GM21723 (cell line): ENCODE results near the gene ELAC2.

ENCODE experiments used
- ATAC-seq: cut with Tn5 transposase; IDR thresholded peaks from one replicate; pipeline ENCODE4 v1.9.1; 2021; ENCODE audit warnings: mild to moderate bottlenecking, moderate library complexity; ENCODE audit not compliant: unreplicated experiment

ELAC2 gene

GRCh38 chr17:13024526-13025257, 6.9 kb upstream of the ELAC2 start:
- peak; percentile 84 for ATAC-seq

DNA sequence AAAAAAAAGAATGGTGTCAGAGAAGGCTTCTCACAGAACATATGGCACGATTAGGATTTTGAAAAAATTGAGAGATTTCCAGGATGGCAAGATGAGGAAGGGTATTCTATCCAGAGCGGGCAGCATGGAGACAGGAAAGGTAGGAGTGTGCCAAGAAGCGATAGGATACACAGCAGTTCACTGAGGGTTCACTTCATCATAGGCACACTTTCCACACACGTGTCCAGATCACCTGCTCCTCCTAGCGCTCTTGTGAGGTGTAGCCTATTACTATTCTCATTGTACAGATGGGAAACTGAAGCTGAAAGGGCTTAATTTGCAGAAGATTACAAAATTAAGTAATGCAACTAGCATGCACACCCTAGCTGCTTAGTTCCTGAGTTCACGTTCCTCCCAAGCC, 6.2 kb upstream of the ELAC2 start:
- ATAC-seq: no peak

- ATAC-seq: peak; percentile 24
Measured at GRCh38 chr17:13016881-13017654, 759 bp downstream of the ELAC2 start.

GRCh38 chr17:13014801-13015200, 3.0 kb downstream of the ELAC2 start:
- no peak for ATAC-seq

DNA sequence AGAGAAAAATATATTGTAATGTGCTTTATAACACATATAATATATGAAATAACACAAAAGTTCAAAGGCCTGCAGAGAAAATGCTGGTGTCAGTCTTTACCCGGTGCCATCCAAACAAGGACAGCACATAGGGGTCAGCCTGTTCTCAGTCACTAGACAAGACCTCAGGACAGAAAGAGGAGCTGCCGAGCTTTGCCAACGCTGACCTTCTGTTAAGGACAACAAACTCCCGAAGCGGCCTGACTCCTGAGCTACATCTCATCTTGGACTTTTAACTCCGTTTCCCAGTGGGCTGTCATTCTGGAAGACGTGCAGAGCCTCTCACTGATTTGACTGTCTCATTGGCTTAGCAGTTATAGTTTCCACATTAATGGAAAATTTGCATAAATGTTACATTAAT, 6.9 kb downstream of the ELAC2 start:
- no peak for ATAC-seq

DNA sequence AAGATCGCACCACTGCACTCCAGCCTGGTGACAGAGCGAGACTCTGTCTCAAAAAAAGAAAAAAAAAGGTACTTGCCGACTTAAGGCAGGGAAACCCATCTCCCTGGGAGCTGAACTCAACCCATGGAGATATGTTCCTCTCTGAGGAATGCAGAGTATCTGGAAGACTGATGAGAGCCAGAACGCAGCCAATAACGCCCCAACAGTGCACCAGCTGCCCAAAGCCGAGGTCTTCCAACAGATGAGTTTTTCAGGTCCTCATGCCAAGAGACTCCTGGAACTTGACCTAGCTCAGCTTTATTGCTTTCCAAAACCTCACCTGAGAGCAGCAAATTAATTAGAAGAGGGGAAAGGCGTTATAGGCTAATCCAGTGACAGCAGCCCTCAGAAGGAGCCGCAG, 9.4 kb downstream of the ELAC2 start:
- ATAC-seq: no peak

GRCh38 chr17:13005530-13005929, 12.3 kb downstream of the ELAC2 start:
- ATAC-seq: no peak

DNA sequence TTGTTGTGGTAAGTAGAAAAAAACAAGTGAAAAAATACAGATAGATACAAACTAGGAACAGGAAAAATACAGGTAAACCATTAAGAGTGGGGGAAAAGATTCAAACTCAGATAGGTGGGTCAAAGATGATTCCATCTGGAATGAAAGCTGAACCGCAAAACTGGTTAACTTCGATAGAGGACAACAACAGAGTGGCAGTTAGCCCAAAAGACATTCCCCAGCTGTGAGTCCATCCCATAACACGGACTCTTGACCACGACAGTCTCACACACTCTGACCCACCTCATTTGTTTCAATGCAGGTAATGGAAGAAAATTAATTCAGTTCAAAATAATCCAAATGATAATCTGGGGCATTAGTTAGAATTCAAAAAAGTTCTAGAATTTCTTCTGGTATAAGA, 13.5 kb downstream of the ELAC2 start:
- ATAC-seq: no peak

- no peak for ATAC-seq
Measured at GRCh38 chr17:13003927-13004326, 13.9 kb downstream of the ELAC2 start.

DNA sequence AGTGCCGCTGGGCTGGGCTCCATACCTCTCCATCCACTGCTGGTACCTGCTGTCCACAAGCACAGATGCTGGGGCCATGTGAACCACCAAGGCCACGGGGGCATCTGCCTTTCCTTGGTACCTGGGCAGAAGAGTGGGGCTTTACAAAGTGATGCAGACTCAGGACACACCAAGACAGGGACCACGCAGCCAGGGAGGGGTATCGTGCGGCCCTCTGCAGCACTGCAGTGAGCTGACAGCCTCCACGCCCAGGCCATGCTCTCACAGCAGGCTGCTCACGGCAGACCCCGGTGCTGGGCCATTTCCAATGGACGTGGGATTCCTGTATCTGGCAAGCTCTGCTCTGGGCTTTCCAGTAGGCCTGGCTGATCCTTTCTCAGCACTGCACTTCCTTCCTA, 14.4 kb downstream of the ELAC2 start:
- ATAC-seq: no peak

DNA sequence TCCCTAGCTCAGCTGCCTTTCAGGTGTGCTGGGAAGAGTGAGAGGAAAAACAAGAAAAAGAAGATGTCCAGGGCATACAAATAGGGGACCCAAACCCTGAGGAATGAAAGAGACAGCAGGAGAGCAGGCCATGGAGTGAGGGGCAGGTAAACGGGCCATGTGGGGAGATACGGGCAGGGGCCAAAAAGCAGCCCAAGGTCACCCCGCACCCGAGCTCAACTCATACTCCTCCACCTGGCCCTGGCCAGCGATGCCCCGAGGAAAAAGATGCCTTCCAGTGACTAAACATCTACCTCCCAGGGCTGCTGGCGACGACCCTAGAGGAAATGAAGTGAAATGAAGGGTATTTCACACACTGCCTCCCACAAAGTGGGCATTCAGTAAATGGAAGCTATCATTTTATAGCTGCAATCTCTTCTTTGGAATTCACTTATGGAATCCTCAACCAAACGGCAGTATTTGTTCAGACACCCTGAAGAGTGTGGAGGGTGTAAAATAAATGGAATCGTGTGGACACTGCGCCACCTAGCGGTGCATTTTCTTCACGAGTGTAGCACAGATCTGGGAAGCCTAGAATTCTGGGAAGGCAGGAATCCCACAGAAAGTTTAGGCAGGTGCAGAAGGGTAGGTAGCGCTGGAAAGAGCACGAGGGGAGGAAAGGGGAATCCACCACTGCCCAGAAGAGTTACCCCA, 14.9 kb downstream of the ELAC2 start:
- no peak for ATAC-seq

DNA sequence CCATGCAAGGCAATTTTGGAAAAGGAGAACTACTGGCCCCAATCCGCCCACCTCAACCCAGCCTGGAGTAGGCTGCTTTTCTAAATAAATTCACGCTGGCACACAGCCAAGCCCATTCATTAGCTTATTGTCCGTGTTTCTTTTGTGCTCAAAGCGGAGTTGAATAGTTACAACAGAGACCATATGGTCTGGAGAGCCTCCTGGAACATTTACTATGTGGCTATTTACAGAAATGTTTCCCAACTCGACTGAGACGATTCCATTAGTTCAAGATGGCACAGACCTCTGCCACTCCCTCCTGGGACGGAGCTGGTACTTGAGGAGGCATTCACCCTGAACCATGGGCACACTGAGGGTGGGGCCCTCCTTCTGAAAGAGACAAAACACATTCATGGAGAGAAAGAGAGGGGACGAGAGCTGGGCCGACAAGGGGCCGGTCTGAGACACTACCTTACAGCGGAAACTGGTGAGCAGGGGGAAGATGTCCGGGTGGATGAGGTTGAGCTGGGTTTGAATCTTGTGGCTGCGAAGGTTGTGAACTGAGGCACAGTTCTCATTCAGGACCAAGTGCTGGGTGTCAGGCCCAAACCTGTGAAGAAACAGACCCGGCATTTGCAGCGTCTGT, 15.7 kb downstream of the ELAC2 start:
- no peak for ATAC-seq

DNA sequence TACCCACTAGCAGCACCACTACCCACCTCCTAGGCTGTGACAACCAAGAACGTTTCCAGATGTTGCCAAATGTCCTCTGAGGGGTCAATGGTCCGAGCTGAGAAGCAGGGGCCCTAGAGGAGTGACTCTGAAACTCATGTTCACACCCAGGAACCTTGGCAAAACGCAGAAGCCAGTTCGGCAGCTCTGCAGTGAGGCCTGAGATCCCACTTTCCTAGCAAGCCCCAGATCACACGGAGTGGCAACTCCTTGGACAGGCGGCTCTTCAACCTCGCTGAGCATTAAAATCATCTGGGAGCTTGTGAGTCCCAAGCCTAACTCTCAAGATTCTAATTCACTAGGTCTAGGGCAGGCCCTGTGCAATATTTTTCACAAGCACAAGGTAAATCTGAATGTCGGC, 17.3 kb downstream of the ELAC2 start:
- no peak for ATAC-seq

- ATAC-seq: no peak
Measured at GRCh38 chr17:12998874-12999273, 19.0 kb downstream of the ELAC2 start.

- ATAC-seq: no peak
Measured at GRCh38 chr17:12998461-12998860, 19.4 kb downstream of the ELAC2 start.

- ATAC-seq: no peak
Measured at GRCh38 chr17:12996941-12997340, 20.9 kb downstream of the ELAC2 start.

- ATAC-seq: no peak
Measured at GRCh38 chr17:12996357-12996756, 21.5 kb downstream of the ELAC2 start.

- no peak for ATAC-seq
Measured at GRCh38 chr17:12995896-12996295, 21.9 kb downstream of the ELAC2 start.

DNA sequence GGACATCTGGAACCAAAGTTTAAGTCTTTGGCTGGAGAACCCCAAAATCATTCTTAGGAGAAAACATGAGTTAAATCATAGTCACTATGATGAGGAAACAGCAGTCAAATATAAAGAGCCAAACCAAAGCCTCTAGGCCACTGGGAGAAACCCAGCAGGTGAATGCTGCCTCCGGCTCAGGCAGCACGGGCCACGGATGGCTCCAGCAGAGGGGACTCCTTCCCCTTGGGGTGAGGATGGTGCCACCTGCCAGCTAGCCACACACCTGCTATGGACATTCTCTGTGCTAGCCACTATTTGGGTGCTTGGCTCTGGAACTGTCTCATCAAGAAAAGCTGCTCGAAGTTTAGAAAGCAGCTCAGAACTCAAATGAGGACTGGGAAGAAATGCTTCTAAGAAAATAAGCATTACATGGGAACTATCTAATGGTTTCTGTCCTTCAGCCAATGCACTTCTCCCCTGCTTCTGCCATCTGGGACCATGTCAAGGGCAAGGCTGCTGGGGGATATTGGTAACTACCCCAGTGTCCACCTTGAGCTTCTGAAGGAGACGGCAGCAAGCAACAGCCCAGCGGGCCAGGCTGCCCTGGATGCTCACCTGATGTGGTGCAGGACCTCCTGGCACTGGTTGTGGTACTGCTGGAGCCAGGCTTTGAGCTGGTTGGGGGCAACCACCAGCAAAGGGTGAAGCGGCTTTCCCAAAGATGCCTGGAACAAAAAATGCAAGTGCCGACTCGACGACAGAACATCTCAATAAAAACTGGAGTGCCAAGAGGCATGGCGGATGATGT, 22.5 kb downstream of the ELAC2 start:
- ATAC-seq: no peak

DNA sequence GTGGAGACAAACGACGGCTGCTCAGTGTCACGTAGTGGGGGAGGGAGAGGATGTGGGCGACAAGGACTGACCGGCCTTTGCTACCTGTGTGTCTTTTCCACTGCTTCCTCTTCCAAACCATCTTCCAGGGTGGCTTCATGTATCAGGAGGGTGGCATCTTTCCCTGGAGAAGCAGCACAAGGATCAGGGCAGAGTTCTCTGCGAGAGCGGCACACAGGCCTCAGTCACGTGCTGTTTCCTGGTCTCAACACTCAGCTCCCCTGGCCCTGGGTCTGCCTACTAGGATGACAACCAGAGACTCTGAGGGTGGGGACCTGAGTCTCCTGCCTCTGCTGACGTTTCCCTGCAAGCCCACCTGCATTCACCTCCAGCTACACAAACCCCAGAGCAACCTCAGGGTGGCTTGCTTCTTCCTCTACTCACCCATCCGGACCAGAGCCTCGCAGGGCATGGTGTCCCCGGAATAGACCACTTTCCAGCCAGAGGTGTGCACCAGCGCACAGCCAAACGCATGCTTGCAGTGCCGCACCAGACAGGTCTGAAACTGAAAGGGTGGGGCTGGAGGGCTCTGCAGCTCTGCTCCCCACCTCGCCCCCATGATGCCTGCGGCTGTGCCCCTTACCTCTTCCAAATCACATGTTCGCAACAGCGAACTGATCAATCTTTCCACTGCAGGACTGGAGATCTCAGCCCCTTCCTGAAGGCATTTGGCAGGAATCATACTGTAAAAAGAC, 23.3 kb downstream of the ELAC2 start:
- ATAC-seq: no peak
